HEK293 (cell line): Measurements from ENCODE around the gene ARHGAP30.

Experiments
- CTCF ChIA-PET: fragments of 350-600 bp; formaldehyde crosslinking; extraction: SDS; loops from one replicate; lab custom pipeline; 2021; ENCODE audit warnings: antibody characterized with exemption; lab: Yijun Ruan, JAX
- POLR2A ChIA-PET: fragments of 300-600 bp; formaldehyde crosslinking; extraction: SDS; loops from one replicate; lab custom pipeline; 2020; ENCODE audit warnings: antibody characterized with exemption, inconsistent platforms; lab: Yijun Ruan, JAX
- H3K27ac ChIP-seq: fragments of 200-500 bp; sonication (Bioruptor generic); 2 replicates; pipeline ENCODE4 v1.5.1; 2014; ENCODE audit warnings: low read depth, low read length, control low read depth, inconsistent platforms; ENCODE audit errors: extremely low read depth
- H3K36me3 ChIP-seq, 2 experiments: fragments of 200-500 bp in 1 of 2; sonication (Bioruptor generic) in 1 of 2; 1 replicate in 1 of 2; 2 replicates in 1 of 2; pipeline ENCODE4 v1.5.1; 2014 to 2017; ENCODE audit warnings: inconsistent platforms in 2 of 2, low read length in 2 of 2; ENCODE audit not compliant: control insufficient read depth in 2 of 2, insufficient read depth in 1 of 2
- H3K4me1 ChIP-seq: fragments of 200-500 bp; sonication (Bioruptor generic); 2 replicates; pipeline ENCODE4 v1.5.1; 2014; ENCODE audit warnings: mild to moderate bottlenecking, low read length, inconsistent platforms; ENCODE audit not compliant: control insufficient read depth, insufficient read depth
- H3K4me3 ChIP-seq: 2 replicates; pipeline ENCODE4 v1.5.1; 2011; ENCODE audit warnings: low read depth, mild to moderate bottlenecking, control low read depth, low read length, moderate library complexity
- H3K9me3 ChIP-seq: fragments of 200-500 bp; sonication (Bioruptor generic); 2 replicates; pipeline ENCODE4 v1.5.1; 2014; ENCODE audit warnings: low read depth, low read length, inconsistent platforms; ENCODE audit not compliant: control insufficient read depth, insufficient read depth
- GLIS1 ChIP-seq: fragments of 450-650 bp; formaldehyde crosslinking; IDR thresholded peaks from 2 replicates; pipeline ENCODE4 v1.5.1; 2016; ENCODE audit warnings: missing biosample characterization, missing genetic modification characterization
- SP2 ChIP-seq: fragments of 450-650 bp; formaldehyde crosslinking; IDR thresholded peaks from 2 replicates; pipeline ENCODE4 v1.5.1; 2016; ENCODE audit warnings: missing biosample characterization, missing genetic modification characterization
- SP7 ChIP-seq: fragments of 450-650 bp; formaldehyde crosslinking; IDR thresholded peaks from 2 replicates; pipeline ENCODE4 v1.5.1; 2016; ENCODE audit warnings: missing biosample characterization, missing genetic modification characterization
- ZBTB21 ChIP-seq: fragments of 450-650 bp; formaldehyde crosslinking; IDR thresholded peaks from 2 replicates; pipeline ENCODE4 v1.5.1; 2017; ENCODE audit warnings: missing biosample characterization, missing genetic modification characterization
- ZBTB48 ChIP-seq: fragments of 450-650 bp; formaldehyde crosslinking; IDR thresholded peaks from 2 replicates; pipeline ENCODE4 v1.5.1; 2016; ENCODE audit warnings: missing biosample characterization, missing genetic modification characterization
- ZEB2 ChIP-seq: fragments of 450-650 bp; formaldehyde crosslinking; IDR thresholded peaks from 2 replicates; pipeline ENCODE4 v1.5.1; 2016; ENCODE audit warnings: missing biosample characterization, missing genetic modification characterization
- ZNF311 ChIP-seq: fragments of 450-650 bp; formaldehyde crosslinking; IDR thresholded peaks from 2 replicates; pipeline ENCODE4 v1.5.1; 2017; ENCODE audit warnings: missing biosample characterization, missing genetic modification characterization, borderline replicate concordance
- ZNF560 ChIP-seq: fragments of 450-650 bp; formaldehyde crosslinking; IDR thresholded peaks from 2 replicates; pipeline ENCODE4 v1.5.1; 2017; ENCODE audit warnings: missing biosample characterization, missing genetic modification characterization, borderline replicate concordance
- ZNF624 ChIP-seq: fragments of 450-650 bp; formaldehyde crosslinking; IDR thresholded peaks from 2 replicates; pipeline ENCODE4 v1.5.1; 2017; ENCODE audit warnings: missing biosample characterization, missing genetic modification characterization
- ZNF747 ChIP-seq: fragments of 450-650 bp; formaldehyde crosslinking; IDR thresholded peaks from 2 replicates; pipeline ENCODE4 v1.5.1; 2016; ENCODE audit warnings: missing biosample characterization, missing genetic modification characterization
- TF ChIP-seq, protein P1 (sequence below): fragments of 450-650 bp; formaldehyde crosslinking; IDR thresholded peaks from 2 replicates; pipeline ENCODE4 v1.5.0; 2017; ENCODE audit warnings: missing biosample characterization, missing genetic modification characterization, borderline replicate concordance
- TF ChIP-seq, protein P2 (sequence below): fragments of 450-650 bp; formaldehyde crosslinking; IDR thresholded peaks from 2 replicates; pipeline ENCODE4 v1.5.1; 2016; ENCODE audit warnings: missing biosample characterization, missing genetic modification characterization
- TF ChIP-seq, protein P3 (sequence below): fragments of 450-650 bp; formaldehyde crosslinking; conservative IDR thresholded peaks from 2 replicates; pipeline ENCODE4 v1.5.1; 2016; ENCODE audit warnings: low read depth, missing biosample characterization, missing genetic modification characterization
- TF ChIP-seq, protein P4 (sequence below): fragments of 450-650 bp; formaldehyde crosslinking; IDR thresholded peaks from 2 replicates; pipeline ENCODE4 v1.5.1; 2017; ENCODE audit warnings: missing biosample characterization, missing genetic modification characterization
- TF ChIP-seq, protein P5 (sequence below): fragments of 450-650 bp; formaldehyde crosslinking; IDR thresholded peaks from 2 replicates; pipeline ENCODE4 v1.5.1; 2016; ENCODE audit warnings: missing biosample characterization, missing genetic modification characterization
- TF ChIP-seq, protein P6 (sequence below): fragments of 450-650 bp; formaldehyde crosslinking; IDR thresholded peaks from 2 replicates; pipeline ENCODE4 v1.5.1; 2016; ENCODE audit warnings: missing biosample characterization, missing genetic modification characterization

The ARHGAP30 gene

DNA sequence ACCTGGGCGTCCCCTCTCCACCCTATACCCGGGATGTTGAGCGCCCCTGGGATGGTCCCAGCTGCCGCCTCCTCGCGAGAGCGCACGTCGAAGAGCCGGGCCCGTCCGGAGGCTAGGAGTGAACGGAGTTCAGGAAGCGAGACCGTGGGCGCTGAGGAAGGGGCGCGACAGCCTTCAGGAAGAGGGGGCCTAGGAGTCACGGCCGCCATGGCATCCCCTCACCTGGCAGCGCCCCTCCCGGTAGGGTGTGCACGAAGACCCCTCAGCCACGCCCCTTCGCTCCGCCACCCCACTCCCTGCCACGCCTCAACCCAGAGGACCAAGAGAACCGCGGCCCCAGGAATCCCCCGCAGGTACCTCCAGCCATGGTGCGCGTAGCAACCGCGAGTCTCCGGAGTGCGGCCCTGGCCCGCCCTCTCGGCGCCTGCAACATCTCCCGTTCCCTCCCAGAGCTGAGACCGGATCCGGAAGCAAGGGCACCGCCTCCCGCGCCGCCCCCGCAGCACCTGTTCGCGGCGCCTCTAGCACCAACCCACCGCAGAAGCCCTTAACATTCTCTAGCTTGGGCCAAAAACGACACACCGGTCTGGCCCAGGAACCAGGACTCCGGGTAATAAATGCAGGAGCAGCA, 31.1 kb downstream of the ARHGAP30 start, which contains the start of gene TSTD1 (continued):
- TF ChIP-seq, protein P1, sequence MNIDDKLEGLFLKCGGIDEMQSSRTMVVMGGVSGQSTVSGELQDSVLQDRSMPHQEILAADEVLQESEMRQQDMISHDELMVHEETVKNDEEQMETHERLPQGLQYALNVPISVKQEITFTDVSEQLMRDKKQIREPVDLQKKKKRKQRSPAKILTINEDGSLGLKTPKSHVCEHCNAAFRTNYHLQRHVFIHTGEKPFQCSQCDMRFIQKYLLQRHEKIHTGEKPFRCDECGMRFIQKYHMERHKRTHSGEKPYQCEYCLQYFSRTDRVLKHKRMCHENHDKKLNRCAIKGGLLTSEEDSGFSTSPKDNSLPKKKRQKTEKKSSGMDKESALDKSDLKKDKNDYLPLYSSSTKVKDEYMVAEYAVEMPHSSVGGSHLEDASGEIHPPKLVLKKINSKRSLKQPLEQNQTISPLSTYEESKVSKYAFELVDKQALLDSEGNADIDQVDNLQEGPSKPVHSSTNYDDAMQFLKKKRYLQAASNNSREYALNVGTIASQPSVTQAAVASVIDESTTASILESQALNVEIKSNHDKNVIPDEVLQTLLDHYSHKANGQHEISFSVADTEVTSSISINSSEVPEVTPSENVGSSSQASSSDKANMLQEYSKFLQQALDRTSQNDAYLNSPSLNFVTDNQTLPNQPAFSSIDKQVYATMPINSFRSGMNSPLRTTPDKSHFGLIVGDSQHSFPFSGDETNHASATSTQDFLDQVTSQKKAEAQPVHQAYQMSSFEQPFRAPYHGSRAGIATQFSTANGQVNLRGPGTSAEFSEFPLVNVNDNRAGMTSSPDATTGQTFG (tag by site-specific recombination), result no peak
- TF ChIP-seq ZEB2 (tag by site-specific recombination), result no peak; the same call in 1 of the 2 replicates
- TF ChIP-seq ZNF747 (tag by site-specific recombination), result no peak
- TF ChIP-seq, protein P2, sequence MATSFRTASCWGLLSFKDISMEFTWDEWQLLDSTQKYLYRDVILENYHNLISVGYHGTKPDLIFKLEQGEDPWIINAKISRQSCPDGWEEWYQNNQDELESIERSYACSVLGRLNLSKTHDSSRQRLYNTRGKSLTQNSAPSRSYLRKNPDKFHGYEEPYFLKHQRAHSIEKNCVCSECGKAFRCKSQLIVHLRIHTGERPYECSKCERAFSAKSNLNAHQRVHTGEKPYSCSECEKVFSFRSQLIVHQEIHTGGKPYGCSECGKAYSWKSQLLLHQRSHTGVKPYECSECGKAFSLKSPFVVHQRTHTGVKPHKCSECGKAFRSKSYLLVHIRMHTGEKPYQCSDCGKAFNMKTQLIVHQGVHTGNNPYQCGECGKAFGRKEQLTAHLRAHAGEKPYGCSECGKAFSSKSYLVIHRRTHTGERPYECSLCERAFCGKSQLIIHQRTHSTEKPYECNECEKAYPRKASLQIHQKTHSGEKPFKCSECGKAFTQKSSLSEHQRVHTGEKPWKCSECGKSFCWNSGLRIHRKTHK (tag by site-specific recombination), result no peak
- TF ChIP-seq ZBTB21 (tag by site-specific recombination), result no peak
- no peak; the same call in 1 of the 2 replicates for TF ChIP-seq ZBTB48 (tag by site-specific recombination)
- TF ChIP-seq, protein P3, sequence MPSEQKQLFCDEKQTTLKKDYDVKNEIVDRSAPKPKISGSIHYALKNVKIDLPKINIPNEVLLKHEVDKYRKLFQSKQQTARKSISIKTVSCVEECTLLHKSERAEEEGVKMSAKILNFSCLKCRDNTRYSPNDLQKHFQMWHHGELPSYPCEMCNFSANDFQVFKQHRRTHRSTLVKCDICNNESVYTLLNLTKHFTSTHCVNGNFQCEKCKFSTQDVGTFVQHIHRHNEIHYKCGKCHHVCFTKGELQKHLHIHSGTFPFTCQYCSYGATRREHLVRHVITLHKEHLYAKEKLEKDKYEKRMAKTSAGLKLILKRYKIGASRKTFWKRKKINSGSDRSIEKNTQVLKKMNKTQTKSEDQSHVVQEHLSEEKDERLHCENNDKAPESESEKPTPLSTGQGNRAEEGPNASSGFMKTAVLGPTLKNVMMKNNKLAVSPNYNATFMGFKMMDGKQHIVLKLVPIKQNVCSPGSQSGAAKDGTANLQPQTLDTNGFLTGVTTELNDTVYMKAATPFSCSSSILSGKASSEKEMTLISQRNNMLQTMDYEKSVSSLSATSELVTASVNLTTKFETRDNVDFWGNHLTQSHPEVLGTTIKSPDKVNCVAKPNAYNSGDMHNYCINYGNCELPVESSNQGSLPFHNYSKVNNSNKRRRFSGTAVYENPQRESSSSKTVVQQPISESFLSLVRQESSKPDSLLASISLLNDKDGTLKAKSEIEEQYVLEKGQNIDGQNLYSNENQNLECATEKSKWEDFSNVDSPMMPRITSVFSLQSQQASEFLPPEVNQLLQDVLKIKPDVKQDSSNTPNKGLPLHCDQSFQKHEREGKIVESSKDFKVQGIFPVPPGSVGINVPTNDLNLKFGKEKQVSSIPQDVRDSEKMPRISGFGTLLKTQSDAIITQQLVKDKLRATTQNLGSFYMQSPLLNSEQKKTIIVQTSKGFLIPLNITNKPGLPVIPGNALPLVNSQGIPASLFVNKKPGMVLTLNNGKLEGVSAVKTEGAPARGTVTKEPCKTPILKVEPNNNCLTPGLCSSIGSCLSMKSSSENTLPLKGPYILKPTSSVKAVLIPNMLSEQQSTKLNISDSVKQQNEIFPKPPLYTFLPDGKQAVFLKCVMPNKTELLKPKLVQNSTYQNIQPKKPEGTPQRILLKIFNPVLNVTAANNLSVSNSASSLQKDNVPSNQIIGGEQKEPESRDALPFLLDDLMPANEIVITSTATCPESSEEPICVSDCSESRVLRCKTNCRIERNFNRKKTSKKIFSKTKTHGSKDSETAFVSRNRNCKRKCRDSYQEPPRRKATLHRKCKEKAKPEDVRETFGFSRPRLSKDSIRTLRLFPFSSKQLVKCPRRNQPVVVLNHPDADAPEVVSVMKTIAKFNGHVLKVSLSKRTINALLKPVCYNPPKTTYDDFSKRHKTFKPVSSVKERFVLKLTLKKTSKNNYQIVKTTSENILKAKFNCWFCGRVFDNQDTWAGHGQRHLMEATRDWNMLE, result 0 out of 2 replicates have a peak, but pooled peaks have one; percentile 21
- peak; percentile 89 for TF ChIP-seq SP2 (tag by site-specific recombination)
- no peak for TF ChIP-seq ZNF311 (tag by site-specific recombination)
- TF ChIP-seq, protein P4, sequence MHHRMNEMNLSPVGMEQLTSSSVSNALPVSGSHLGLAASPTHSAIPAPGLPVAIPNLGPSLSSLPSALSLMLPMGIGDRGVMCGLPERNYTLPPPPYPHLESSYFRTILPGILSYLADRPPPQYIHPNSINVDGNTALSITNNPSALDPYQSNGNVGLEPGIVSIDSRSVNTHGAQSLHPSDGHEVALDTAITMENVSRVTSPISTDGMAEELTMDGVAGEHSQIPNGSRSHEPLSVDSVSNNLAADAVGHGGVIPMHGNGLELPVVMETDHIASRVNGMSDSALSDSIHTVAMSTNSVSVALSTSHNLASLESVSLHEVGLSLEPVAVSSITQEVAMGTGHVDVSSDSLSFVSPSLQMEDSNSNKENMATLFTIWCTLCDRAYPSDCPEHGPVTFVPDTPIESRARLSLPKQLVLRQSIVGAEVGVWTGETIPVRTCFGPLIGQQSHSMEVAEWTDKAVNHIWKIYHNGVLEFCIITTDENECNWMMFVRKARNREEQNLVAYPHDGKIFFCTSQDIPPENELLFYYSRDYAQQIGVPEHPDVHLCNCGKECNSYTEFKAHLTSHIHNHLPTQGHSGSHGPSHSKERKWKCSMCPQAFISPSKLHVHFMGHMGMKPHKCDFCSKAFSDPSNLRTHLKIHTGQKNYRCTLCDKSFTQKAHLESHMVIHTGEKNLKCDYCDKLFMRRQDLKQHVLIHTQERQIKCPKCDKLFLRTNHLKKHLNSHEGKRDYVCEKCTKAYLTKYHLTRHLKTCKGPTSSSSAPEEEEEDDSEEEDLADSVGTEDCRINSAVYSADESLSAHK (tag by site-specific recombination), result no peak
- peak; percentile 46 for TF ChIP-seq SP7 (tag by site-specific recombination)

DNA sequence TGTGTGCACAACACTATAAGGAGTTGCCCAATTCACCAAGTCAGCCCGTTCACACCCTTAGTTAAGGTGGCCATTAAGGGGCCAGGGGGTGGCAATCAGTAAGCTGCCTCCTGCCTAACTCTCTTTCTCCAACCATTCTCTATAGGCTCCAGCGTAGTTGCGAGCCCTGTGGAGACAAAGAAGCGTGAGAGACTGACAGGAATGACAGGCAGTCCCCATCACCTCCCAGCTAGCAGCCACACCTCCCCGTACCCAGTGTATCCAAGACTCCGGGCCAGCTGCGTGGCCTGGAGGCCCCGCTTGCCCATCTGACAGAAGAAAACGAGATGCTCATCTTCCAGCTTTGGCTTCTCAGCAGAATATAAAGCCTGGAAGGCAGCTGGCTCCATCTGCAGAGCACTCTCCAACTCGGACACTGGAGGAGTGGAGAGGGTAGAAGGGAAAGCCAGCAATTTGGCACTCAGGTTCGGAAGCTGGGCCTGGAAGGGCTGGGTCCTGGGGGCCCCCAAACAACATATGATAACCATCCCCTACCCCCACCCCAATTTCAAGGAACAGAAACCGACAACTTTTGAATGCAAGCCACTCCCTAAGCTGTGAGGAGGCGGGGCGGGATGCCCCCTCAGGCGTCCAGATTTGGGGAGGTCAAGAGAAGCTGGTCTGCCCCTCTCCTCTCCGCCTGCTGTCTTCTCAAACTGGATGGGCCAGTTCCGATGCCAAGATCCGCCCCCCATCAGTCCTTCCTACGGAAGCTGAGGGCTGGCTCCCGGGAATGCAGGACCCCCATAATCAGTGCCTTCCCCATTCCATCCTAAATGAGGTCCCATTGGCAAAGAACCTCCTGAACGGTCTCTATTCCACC, 31.8 kb downstream of the ARHGAP30 start:
- H3K36me3 ChIP-seq, result peaks cover 10 to 47% of the 10 kb centered on the region in 2 experiments
- H3K9me3 ChIP-seq, result no peaks in the 10 kb centered on the region
- H3K4me3 ChIP-seq, result peak overlapping the region; percentile 89
- H3K4me1 ChIP-seq, result peaks cover 10% of the 10 kb centered on the region
- ChIA-PET CTCF (no interaction called here), POLR2A (interaction anchor here (1.0 to 3.4 kb wide), 4 partner anchors 17 to 48 kb away, joined by 3 to 26 read pairs (median 3); partner anchors contain the start of gene F11R)
- H3K27ac ChIP-seq, result peak overlapping the region; percentile 70
- TF ChIP-seq, protein P5, sequence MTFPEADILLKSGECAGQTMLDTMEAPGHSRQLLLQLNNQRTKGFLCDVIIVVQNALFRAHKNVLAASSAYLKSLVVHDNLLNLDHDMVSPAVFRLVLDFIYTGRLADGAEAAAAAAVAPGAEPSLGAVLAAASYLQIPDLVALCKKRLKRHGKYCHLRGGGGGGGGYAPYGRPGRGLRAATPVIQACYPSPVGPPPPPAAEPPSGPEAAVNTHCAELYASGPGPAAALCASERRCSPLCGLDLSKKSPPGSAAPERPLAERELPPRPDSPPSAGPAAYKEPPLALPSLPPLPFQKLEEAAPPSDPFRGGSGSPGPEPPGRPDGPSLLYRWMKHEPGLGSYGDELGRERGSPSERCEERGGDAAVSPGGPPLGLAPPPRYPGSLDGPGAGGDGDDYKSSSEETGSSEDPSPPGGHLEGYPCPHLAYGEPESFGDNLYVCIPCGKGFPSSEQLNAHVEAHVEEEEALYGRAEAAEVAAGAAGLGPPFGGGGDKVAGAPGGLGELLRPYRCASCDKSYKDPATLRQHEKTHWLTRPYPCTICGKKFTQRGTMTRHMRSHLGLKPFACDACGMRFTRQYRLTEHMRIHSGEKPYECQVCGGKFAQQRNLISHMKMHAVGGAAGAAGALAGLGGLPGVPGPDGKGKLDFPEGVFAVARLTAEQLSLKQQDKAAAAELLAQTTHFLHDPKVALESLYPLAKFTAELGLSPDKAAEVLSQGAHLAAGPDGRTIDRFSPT (tag by site-specific recombination), result no peak
- no peak for TF ChIP-seq ZNF560 (tag by site-specific recombination)
- TF ChIP-seq, protein P6, sequence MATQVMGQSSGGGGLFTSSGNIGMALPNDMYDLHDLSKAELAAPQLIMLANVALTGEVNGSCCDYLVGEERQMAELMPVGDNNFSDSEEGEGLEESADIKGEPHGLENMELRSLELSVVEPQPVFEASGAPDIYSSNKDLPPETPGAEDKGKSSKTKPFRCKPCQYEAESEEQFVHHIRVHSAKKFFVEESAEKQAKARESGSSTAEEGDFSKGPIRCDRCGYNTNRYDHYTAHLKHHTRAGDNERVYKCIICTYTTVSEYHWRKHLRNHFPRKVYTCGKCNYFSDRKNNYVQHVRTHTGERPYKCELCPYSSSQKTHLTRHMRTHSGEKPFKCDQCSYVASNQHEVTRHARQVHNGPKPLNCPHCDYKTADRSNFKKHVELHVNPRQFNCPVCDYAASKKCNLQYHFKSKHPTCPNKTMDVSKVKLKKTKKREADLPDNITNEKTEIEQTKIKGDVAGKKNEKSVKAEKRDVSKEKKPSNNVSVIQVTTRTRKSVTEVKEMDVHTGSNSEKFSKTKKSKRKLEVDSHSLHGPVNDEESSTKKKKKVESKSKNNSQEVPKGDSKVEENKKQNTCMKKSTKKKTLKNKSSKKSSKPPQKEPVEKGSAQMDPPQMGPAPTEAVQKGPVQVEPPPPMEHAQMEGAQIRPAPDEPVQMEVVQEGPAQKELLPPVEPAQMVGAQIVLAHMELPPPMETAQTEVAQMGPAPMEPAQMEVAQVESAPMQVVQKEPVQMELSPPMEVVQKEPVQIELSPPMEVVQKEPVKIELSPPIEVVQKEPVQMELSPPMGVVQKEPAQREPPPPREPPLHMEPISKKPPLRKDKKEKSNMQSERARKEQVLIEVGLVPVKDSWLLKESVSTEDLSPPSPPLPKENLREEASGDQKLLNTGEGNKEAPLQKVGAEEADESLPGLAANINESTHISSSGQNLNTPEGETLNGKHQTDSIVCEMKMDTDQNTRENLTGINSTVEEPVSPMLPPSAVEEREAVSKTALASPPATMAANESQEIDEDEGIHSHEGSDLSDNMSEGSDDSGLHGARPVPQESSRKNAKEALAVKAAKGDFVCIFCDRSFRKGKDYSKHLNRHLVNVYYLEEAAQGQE, result no peak
- TF ChIP-seq ZNF624, result no peak
- no peak for TF ChIP-seq GLIS1 (tag by site-specific recombination)
